ENCODE data around the gene VN1R4. TPM values are rescaled to one million over a fixed set of nuclear protein-coding genes. Genes with fewer than 3 reads are reported as not detected.

The VN1R4 gene
- total RNA-seq, 1 experiment from 2014 or later = not detected

GRCh38 chr19:53254411-53255341 lies 12.8 kb downstream of the VN1R4 start, which contains the start of gene ZNF677:
Gene ZNF677, minus strand, starts transcription at chr19:53254873. Its CDS starts 3,323 bp downstream, at chr19:53251550.
- peak; percentile 32 for DNase-seq (ENCODE audit: low read depth, low spot score)
- H3K9me3 ChIP-seq (ENCODE audit: control insufficient read depth, insufficient read depth, low read depth, low read length) = peaks cover 40% of the 10 kb centered on the region
- no peaks in the 10 kb centered on the region for H3K27me3 ChIP-seq (ENCODE audit: control insufficient read depth, insufficient read depth, low read length)
- intact Hi-C loops (cut with micrococcal nuclease; ENCODE audit: unreplicated experiment) (no loop called here), in situ Hi-C loops (cut with HindIII; ENCODE audit: low pct_unique_long_range_greater_than_20kb, low sequenced_read_pairs) (no loop called here)
- ChIA-PET CTCF (no interaction called here), POLR2A (interaction anchor here (0.5 kb wide), 1 partner anchor 452 kb away, joined by 8 read pairs; no protein-coding TSS in a partner anchor)
- peak within 1 kb of the TSS; percentile 84 for H3K27ac ChIP-seq (ENCODE audit: low read length)
- H3K4me1 ChIP-seq (ENCODE audit: control insufficient read depth, insufficient read depth, low read length) = no peaks in the 10 kb centered on the region
- TSS peak; percentile 83 for BruUV-seq (replicated peaks)
- no peaks in the 10 kb centered on the region for H3K36me3 ChIP-seq (ENCODE audit: control insufficient read depth, insufficient read depth, low read length)
- peak; percentile 99 for ATAC-seq
- TF ChIP-seq TCF7L2 (IDR thresholded peaks at IDR 0.05; ENCODE audit: low read depth, low read length) (no peak), SIN3A (IDR thresholded peaks at IDR 0.05; ENCODE audit: borderline replicate concordance, insufficient read depth, low read depth, low read length) (0 out of 2 replicates have a peak, but pooled peaks have one; percentile 51), POLR2AphosphoS5 (IDR thresholded peaks at IDR 0.05; ENCODE audit: low read depth, low read length) (peak; percentile 81)
- H3K4me3 ChIP-seq (ENCODE audit: low read depth in 2 of 2, low read length in 2 of 2) = peak within 1 kb of the TSS; percentile 71 to 72

GRCh38 chr19:53246498-53246897 lies 21.0 kb downstream of the VN1R4 start:
- intact Hi-C loops (cut with micrococcal nuclease; ENCODE audit: unreplicated experiment) = no loop called here
- ATAC-seq = no peak
- ChIA-PET CTCF (no interaction called here), POLR2A (no interaction called here)
- H3K9me3 ChIP-seq (ENCODE audit: control insufficient read depth, insufficient read depth, low read depth, low read length) = peaks cover 56% of the 10 kb centered on the region
- no peak for DNase-seq (ENCODE audit: low read depth, low spot score)
- no peaks in the 10 kb centered on the region for H3K4me1 ChIP-seq (ENCODE audit: control insufficient read depth, insufficient read depth, low read length)
- no peaks in the 10 kb centered on the region for H3K36me3 ChIP-seq (ENCODE audit: control insufficient read depth, insufficient read depth, low read length)
- in situ Hi-C loops (cut with HindIII; ENCODE audit: low pct_unique_long_range_greater_than_20kb, low sequenced_read_pairs) = no loop called here
- no peaks in the 10 kb centered on the region for H3K27me3 ChIP-seq (ENCODE audit: control insufficient read depth, insufficient read depth, low read length)
- no peak overlapping the region for H3K27ac ChIP-seq (ENCODE audit: low read length)
- TF ChIP-seq POLR2AphosphoS5 (IDR thresholded peaks at IDR 0.05; ENCODE audit: low read depth, low read length) (no peak), TCF7L2 (IDR thresholded peaks at IDR 0.05; ENCODE audit: low read depth, low read length) (no peak), SIN3A (IDR thresholded peaks at IDR 0.05; ENCODE audit: borderline replicate concordance, insufficient read depth, low read depth, low read length) (no peak), CTCF (IDR thresholded peaks at IDR 0.05) (no peak)
- TF ChIP-seq, protein P1, sequence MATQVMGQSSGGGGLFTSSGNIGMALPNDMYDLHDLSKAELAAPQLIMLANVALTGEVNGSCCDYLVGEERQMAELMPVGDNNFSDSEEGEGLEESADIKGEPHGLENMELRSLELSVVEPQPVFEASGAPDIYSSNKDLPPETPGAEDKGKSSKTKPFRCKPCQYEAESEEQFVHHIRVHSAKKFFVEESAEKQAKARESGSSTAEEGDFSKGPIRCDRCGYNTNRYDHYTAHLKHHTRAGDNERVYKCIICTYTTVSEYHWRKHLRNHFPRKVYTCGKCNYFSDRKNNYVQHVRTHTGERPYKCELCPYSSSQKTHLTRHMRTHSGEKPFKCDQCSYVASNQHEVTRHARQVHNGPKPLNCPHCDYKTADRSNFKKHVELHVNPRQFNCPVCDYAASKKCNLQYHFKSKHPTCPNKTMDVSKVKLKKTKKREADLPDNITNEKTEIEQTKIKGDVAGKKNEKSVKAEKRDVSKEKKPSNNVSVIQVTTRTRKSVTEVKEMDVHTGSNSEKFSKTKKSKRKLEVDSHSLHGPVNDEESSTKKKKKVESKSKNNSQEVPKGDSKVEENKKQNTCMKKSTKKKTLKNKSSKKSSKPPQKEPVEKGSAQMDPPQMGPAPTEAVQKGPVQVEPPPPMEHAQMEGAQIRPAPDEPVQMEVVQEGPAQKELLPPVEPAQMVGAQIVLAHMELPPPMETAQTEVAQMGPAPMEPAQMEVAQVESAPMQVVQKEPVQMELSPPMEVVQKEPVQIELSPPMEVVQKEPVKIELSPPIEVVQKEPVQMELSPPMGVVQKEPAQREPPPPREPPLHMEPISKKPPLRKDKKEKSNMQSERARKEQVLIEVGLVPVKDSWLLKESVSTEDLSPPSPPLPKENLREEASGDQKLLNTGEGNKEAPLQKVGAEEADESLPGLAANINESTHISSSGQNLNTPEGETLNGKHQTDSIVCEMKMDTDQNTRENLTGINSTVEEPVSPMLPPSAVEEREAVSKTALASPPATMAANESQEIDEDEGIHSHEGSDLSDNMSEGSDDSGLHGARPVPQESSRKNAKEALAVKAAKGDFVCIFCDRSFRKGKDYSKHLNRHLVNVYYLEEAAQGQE (IDR thresholded peaks at IDR 0.05; ENCODE audit: insufficient read depth in 1 of 2, low read depth in 2 of 2, low read length in 1 of 2) = no peak
- no peak overlapping the region for H3K4me3 ChIP-seq (ENCODE audit: low read depth in 2 of 2, low read length in 2 of 2)
- no TSS peak for BruUV-seq (replicated peaks)
